ENCODE results near the gene NEK1.

GRCh38 chr4:169416461-169416860, 195.9 kb downstream of the NEK1 start:
- TF ChIP-seq CTCF (IDR thresholded peaks at IDR 0.05) = no peak
- TF ChIP-seq POLR2A (IDR thresholded peaks at IDR 0.05) = no peak
